ENCODE measurements around the gene MEOX2. TPM values are rescaled to one million over a fixed set of nuclear protein-coding genes. Genes with fewer than 3 reads are reported as not detected.

The MEOX2 gene
- total and polyA plus RNA-seq, 9 donors, result 42.8 to 125 (median 60.0) TPM

GRCh38 chr7:15603124-15603523, 83.4 kb downstream of the MEOX2 start:
- H3K27me3 ChIP-seq (ENCODE audit: control insufficient read depth, insufficient read depth, low read length), result no peaks in the 10 kb centered on the region
- WGBS (ENCODE audit: insufficient coverage), result 80% methylated on average over 1 of the region's 2 CpGs

GRCh38 chr7:15602236-15602635, 84.2 kb downstream of the MEOX2 start:
- peaks cover 5% of the 10 kb centered on the region for H3K36me3 ChIP-seq (ENCODE audit: control insufficient read depth, insufficient read depth, low read length)
- peaks cover 5% of the 10 kb centered on the region for H3K9me3 ChIP-seq (replicated peaks; ENCODE audit: control insufficient read depth, low read depth, low read length)
- H3K27me3 ChIP-seq (ENCODE audit: control insufficient read depth, insufficient read depth, low read length), result no peaks in the 10 kb centered on the region
- no peak overlapping the region for H3K4me3 ChIP-seq (ENCODE audit: low read length)
- H3K27ac ChIP-seq (ENCODE audit: low read length), result no peak overlapping the region
- no CpG with 5 or more reads among the region's 1 CpG for WGBS (ENCODE audit: insufficient coverage)
- no peaks in the 10 kb centered on the region for H3K4me1 ChIP-seq (ENCODE audit: control insufficient read depth, insufficient read depth, low read length)
- DNase-seq, result peak; percentile 52

More at GRCh38 chr7:15603124-15603523, 83.4 kb downstream of the MEOX2 start:
- Histone ChIP-seq H3K9me3 (replicated peaks; ENCODE audit: control insufficient read depth, low read depth, low read length) (peaks cover 5% of the 10 kb centered on the region), H3K4me1 (ENCODE audit: control insufficient read depth, insufficient read depth, low read length) (no peaks in the 10 kb centered on the region), H3K4me3 (ENCODE audit: low read length) (no peak overlapping the region), H3K36me3 (ENCODE audit: control insufficient read depth, insufficient read depth, low read length) (peaks cover 5% of the 10 kb centered on the region), H3K27ac (ENCODE audit: low read length) (no peak overlapping the region)
- DNase-seq, result no peak

- no peak for DNase-seq
- Histone ChIP-seq H3K27ac (ENCODE audit: low read length) (no peak overlapping the region), H3K36me3 (ENCODE audit: control insufficient read depth, insufficient read depth, low read length) (peaks cover 5% of the 10 kb centered on the region), H3K4me3 (ENCODE audit: low read length) (no peak overlapping the region), H3K4me1 (ENCODE audit: control insufficient read depth, insufficient read depth, low read length) (no peaks in the 10 kb centered on the region), H3K27me3 (ENCODE audit: control insufficient read depth, insufficient read depth, low read length) (no peaks in the 10 kb centered on the region), H3K9me3 (replicated peaks; ENCODE audit: control insufficient read depth, low read depth, low read length) (peaks cover 5% of the 10 kb centered on the region)
- no CpG with 5 or more reads among the region's 1 CpG for WGBS (ENCODE audit: insufficient coverage)
These were observed 85.3 kb downstream of the MEOX2 start for GRCh38 chr7:15601175-15601574.

GRCh38 chr7:15600298-15600697, 86.2 kb downstream of the MEOX2 start:
- peaks cover 5% of the 10 kb centered on the region for H3K36me3 ChIP-seq (ENCODE audit: control insufficient read depth, insufficient read depth, low read length)
- no peak overlapping the region for H3K4me3 ChIP-seq (ENCODE audit: low read length)
- no peaks in the 10 kb centered on the region for H3K27me3 ChIP-seq (ENCODE audit: control insufficient read depth, insufficient read depth, low read length)
- no peaks in the 10 kb centered on the region for H3K4me1 ChIP-seq (ENCODE audit: control insufficient read depth, insufficient read depth, low read length)
- no peak for DNase-seq
- peaks cover 5% of the 10 kb centered on the region for H3K9me3 ChIP-seq (replicated peaks; ENCODE audit: control insufficient read depth, low read depth, low read length)
- no peak overlapping the region for H3K27ac ChIP-seq (ENCODE audit: low read length)
- WGBS (ENCODE audit: insufficient coverage), result 63% methylated on average over 3 of the region's 4 CpGs

GRCh38 chr7:15594461-15594860, 92.0 kb downstream of the MEOX2 start:
- 96% methylated on average over 4 of the region's 5 CpGs for WGBS (ENCODE audit: insufficient coverage)
- Histone ChIP-seq H3K36me3 (ENCODE audit: control insufficient read depth, insufficient read depth, low read length) (peaks cover 2% of the 10 kb centered on the region), H3K27ac (ENCODE audit: low read length) (no peak overlapping the region), H3K4me3 (ENCODE audit: low read length) (no peak overlapping the region), H3K4me1 (ENCODE audit: control insufficient read depth, insufficient read depth, low read length) (no peaks in the 10 kb centered on the region), H3K9me3 (replicated peaks; ENCODE audit: control insufficient read depth, low read depth, low read length) (no peaks in the 10 kb centered on the region), H3K27me3 (ENCODE audit: control insufficient read depth, insufficient read depth, low read length) (no peaks in the 10 kb centered on the region)
- DNase-seq, result no peak

GRCh38 chr7:15593382-15593781, 93.1 kb downstream of the MEOX2 start:
- H3K36me3 ChIP-seq (ENCODE audit: control insufficient read depth, insufficient read depth, low read length), result no peaks in the 10 kb centered on the region
- no peaks in the 10 kb centered on the region for H3K9me3 ChIP-seq (replicated peaks; ENCODE audit: control insufficient read depth, low read depth, low read length)
- no peaks in the 10 kb centered on the region for H3K4me1 ChIP-seq (ENCODE audit: control insufficient read depth, insufficient read depth, low read length)
- H3K27ac ChIP-seq (ENCODE audit: low read length), result no peak overlapping the region
- 14% methylated on average over 1 of the region's 3 CpGs for WGBS (ENCODE audit: insufficient coverage)
- no peak overlapping the region for H3K4me3 ChIP-seq (ENCODE audit: low read length)
- peak; percentile 85 for DNase-seq
- no peaks in the 10 kb centered on the region for H3K27me3 ChIP-seq (ENCODE audit: control insufficient read depth, insufficient read depth, low read length)

GRCh38 chr7:15586266-15586665, 100.2 kb downstream of the MEOX2 start:
- peaks cover 7% of the 10 kb centered on the region for H3K9me3 ChIP-seq (replicated peaks; ENCODE audit: control insufficient read depth, low read depth, low read length)
- no peaks in the 10 kb centered on the region for H3K36me3 ChIP-seq (ENCODE audit: control insufficient read depth, insufficient read depth, low read length)
- 58% methylated on average over 2 of the region's 4 CpGs for WGBS (ENCODE audit: insufficient coverage)
- DNase-seq, result peak; percentile 91
- H3K4me3 ChIP-seq (ENCODE audit: low read length), result no peak overlapping the region
- no peak overlapping the region for H3K27ac ChIP-seq (ENCODE audit: low read length)
- no peaks in the 10 kb centered on the region for H3K4me1 ChIP-seq (ENCODE audit: control insufficient read depth, insufficient read depth, low read length)
- no peaks in the 10 kb centered on the region for H3K27me3 ChIP-seq (ENCODE audit: control insufficient read depth, insufficient read depth, low read length)

- no peak for DNase-seq
- Histone ChIP-seq H3K4me1 (ENCODE audit: control insufficient read depth, insufficient read depth, low read length) (no peaks in the 10 kb centered on the region), H3K36me3 (ENCODE audit: control insufficient read depth, insufficient read depth, low read length) (no peaks in the 10 kb centered on the region), H3K27me3 (ENCODE audit: control insufficient read depth, insufficient read depth, low read length) (no peaks in the 10 kb centered on the region), H3K9me3 (replicated peaks; ENCODE audit: control insufficient read depth, low read depth, low read length) (peaks cover 7% of the 10 kb centered on the region), H3K27ac (ENCODE audit: low read length) (no peak overlapping the region), H3K4me3 (ENCODE audit: low read length) (no peak overlapping the region)
- WGBS (ENCODE audit: insufficient coverage), result 100% methylated on average over 3 of the region's 3 CpGs
These were observed 101.9 kb downstream of the MEOX2 start for GRCh38 chr7:15584575-15584974.

- Histone ChIP-seq H3K4me3 (ENCODE audit: low read length) (no peak overlapping the region), H3K9me3 (replicated peaks; ENCODE audit: control insufficient read depth, low read depth, low read length) (peaks cover 7% of the 10 kb centered on the region), H3K27ac (ENCODE audit: low read length) (no peak overlapping the region), H3K4me1 (ENCODE audit: control insufficient read depth, insufficient read depth, low read length) (no peaks in the 10 kb centered on the region), H3K27me3 (ENCODE audit: control insufficient read depth, insufficient read depth, low read length) (no peaks in the 10 kb centered on the region), H3K36me3 (ENCODE audit: control insufficient read depth, insufficient read depth, low read length) (no peaks in the 10 kb centered on the region)
- WGBS (ENCODE audit: insufficient coverage), result 50% methylated on average over 1 of the region's 1 CpG
- DNase-seq, result no peak
These were observed 103.7 kb downstream of the MEOX2 start for GRCh38 chr7:15582773-15583172.

GRCh38 chr7:15581352-15581951, 105.0 kb downstream of the MEOX2 start:
- no peak for DNase-seq
- H3K4me3 ChIP-seq (ENCODE audit: low read length), result no peak overlapping the region
- no peaks in the 10 kb centered on the region for H3K27me3 ChIP-seq (ENCODE audit: control insufficient read depth, insufficient read depth, low read length)
- H3K36me3 ChIP-seq (ENCODE audit: control insufficient read depth, insufficient read depth, low read length), result no peaks in the 10 kb centered on the region
- H3K27ac ChIP-seq (ENCODE audit: low read length), result no peak overlapping the region
- H3K9me3 ChIP-seq (replicated peaks; ENCODE audit: control insufficient read depth, low read depth, low read length), result peaks cover 7% of the 10 kb centered on the region
- WGBS (ENCODE audit: insufficient coverage), result no CpG with 5 or more reads among the region's 3 CpGs
- no peaks in the 10 kb centered on the region for H3K4me1 ChIP-seq (ENCODE audit: control insufficient read depth, insufficient read depth, low read length)

All from muscle of leg (tissue), 11 donors.